ENCODE data around the gene HGS. TPM values are rescaled to one million over a fixed set of nuclear protein-coding genes. Genes with fewer than 3 reads are reported as not detected.

The HGS gene
- total RNA-seq, 2 donors from 2014 or later = 114 to 130 TPM

- TF ChIP-seq CTCF (conservative IDR thresholded peaks at IDR 0.05) = no peak
- Mint-ChIP-seq H3K4me1 (peaks cover 2% of the 10 kb centered on the region), H3K27me3 (ENCODE audit: insufficient read depth) (peaks cover 3% of the 10 kb centered on the region), H3K4me3 (no peak overlapping the region), H3K9me3 (no peaks in the 10 kb centered on the region), H3K27ac (no peak overlapping the region), H3K36me3 (ENCODE audit: low read depth) (no peaks in the 10 kb centered on the region)
- Histone ChIP-seq H3K27me3 (ENCODE audit: control insufficient read depth, insufficient read depth, low read length, poor library complexity, severe bottlenecking) (peaks cover 3% of the 10 kb centered on the region), H3K4me1 (ENCODE audit: control insufficient read depth, insufficient read depth, low read length) (no peaks in the 10 kb centered on the region), H3K9me3 (ENCODE audit: control insufficient read depth, low read length) (no peaks in the 10 kb centered on the region), H3K27ac (ENCODE audit: low read depth, low read length) (no peak overlapping the region), H3K4me3 (ENCODE audit: low read length) (no peak overlapping the region), H3K9ac (ENCODE audit: extremely low read depth, low read length, poor library complexity, severe bottlenecking) (no peak overlapping the region), H3K36me3 (ENCODE audit: control insufficient read depth, insufficient read depth, low read length) (no peaks in the 10 kb centered on the region)
- WGBS, 2 experiments (ENCODE audit: insufficient coverage in 1 of 2, insufficient read length in 1 of 2) = 89 to 93% methylated on average over 10 to 14 of the region's 17 CpGs
- peak; percentile 57 for DNase-seq
These were observed 41.9 kb upstream of the HGS start for GRCh38 chr17:81641825-81642489.

GRCh38 chr17:81644496-81644895, 39.3 kb upstream of the HGS start:
- H3K4me1 Mint-ChIP-seq = peaks cover 4% of the 10 kb centered on the region
- no peaks in the 10 kb centered on the region for H3K36me3 Mint-ChIP-seq (ENCODE audit: low read depth)
- WGBS, 2 experiments (ENCODE audit: insufficient coverage in 1 of 2, insufficient read length in 1 of 2) = 92 to 99% methylated on average over 10 to 15 of the region's 15 CpGs
- H3K9me3 ChIP-seq (ENCODE audit: control insufficient read depth, low read length) = peaks cover 6% of the 10 kb centered on the region
- peaks cover 27% of the 10 kb centered on the region for H3K27me3 ChIP-seq (ENCODE audit: control insufficient read depth, insufficient read depth, low read length, poor library complexity, severe bottlenecking)
- no peak overlapping the region for H3K9ac ChIP-seq (ENCODE audit: extremely low read depth, low read length, poor library complexity, severe bottlenecking)
- no peak overlapping the region for H3K4me3 ChIP-seq (ENCODE audit: low read length)
- H3K36me3 ChIP-seq (ENCODE audit: control insufficient read depth, insufficient read depth, low read length) = no peaks in the 10 kb centered on the region
- no peaks in the 10 kb centered on the region for H3K4me1 ChIP-seq (ENCODE audit: control insufficient read depth, insufficient read depth, low read length)
- no peak for TF ChIP-seq CTCF (conservative IDR thresholded peaks at IDR 0.05)
- no peak overlapping the region for H3K27ac Mint-ChIP-seq
- peaks cover 6% of the 10 kb centered on the region for H3K9me3 Mint-ChIP-seq
- H3K27ac ChIP-seq (ENCODE audit: low read depth, low read length) = no peak overlapping the region
- no peak for DNase-seq
- H3K27me3 Mint-ChIP-seq (ENCODE audit: insufficient read depth) = peaks cover 21% of the 10 kb centered on the region
- no peak overlapping the region for H3K4me3 Mint-ChIP-seq

GRCh38 chr17:81644976-81645952, 38.5 kb upstream of the HGS start:
- DNase-seq = no peak
- H3K27me3 Mint-ChIP-seq (ENCODE audit: insufficient read depth) = peaks cover 26% of the 10 kb centered on the region
- Histone ChIP-seq H3K4me1 (ENCODE audit: control insufficient read depth, insufficient read depth, low read length) (no peaks in the 10 kb centered on the region), H3K9ac (ENCODE audit: extremely low read depth, low read length, poor library complexity, severe bottlenecking) (no peak overlapping the region), H3K27ac (ENCODE audit: low read depth, low read length) (no peak overlapping the region), H3K27me3 (ENCODE audit: control insufficient read depth, insufficient read depth, low read length, poor library complexity, severe bottlenecking) (peaks cover 27% of the 10 kb centered on the region), H3K36me3 (ENCODE audit: control insufficient read depth, insufficient read depth, low read length) (no peaks in the 10 kb centered on the region), H3K9me3 (ENCODE audit: control insufficient read depth, low read length) (peaks cover 6% of the 10 kb centered on the region), H3K4me3 (ENCODE audit: low read length) (no peak overlapping the region)
- no peak overlapping the region for H3K4me3 Mint-ChIP-seq
- H3K27ac Mint-ChIP-seq = no peak overlapping the region
- peaks cover 11% of the 10 kb centered on the region for H3K9me3 Mint-ChIP-seq
- TF ChIP-seq CTCF (conservative IDR thresholded peaks at IDR 0.05) = no peak
- WGBS, 2 experiments (ENCODE audit: insufficient coverage in 1 of 2, insufficient read length in 1 of 2) = 90 to 96% methylated on average over 24 to 29 of the region's 29 CpGs
- peaks cover 4% of the 10 kb centered on the region for H3K4me1 Mint-ChIP-seq
- H3K36me3 Mint-ChIP-seq (ENCODE audit: low read depth) = no peaks in the 10 kb centered on the region
